ENCODE results near the gene KRT7.
"Not testable (repeated sequence)": the region's sequence is repeated elsewhere in the genome, so short reads cannot be mapped to it uniquely, and the experiment has no call there.

KRT7 gene

GRCh38 chr12:52249511-52250047 lies 16.5 kb downstream of the KRT7 start:
- DNase-seq (ENCODE audit: insufficient read length) (no peak), FAIRE-seq (no peak)
- TF ChIP-seq POLR2A (IDR thresholded peaks at IDR 0.05; ENCODE audit: low read depth, low read length) (no peak), POLR2AphosphoS5 (IDR thresholded peaks at IDR 0.05; ENCODE audit: low read depth, low read length) (no peak), TAF1 (IDR thresholded peaks at IDR 0.05; ENCODE audit: borderline replicate concordance, low read depth, low read length) (no peak)

DNA sequence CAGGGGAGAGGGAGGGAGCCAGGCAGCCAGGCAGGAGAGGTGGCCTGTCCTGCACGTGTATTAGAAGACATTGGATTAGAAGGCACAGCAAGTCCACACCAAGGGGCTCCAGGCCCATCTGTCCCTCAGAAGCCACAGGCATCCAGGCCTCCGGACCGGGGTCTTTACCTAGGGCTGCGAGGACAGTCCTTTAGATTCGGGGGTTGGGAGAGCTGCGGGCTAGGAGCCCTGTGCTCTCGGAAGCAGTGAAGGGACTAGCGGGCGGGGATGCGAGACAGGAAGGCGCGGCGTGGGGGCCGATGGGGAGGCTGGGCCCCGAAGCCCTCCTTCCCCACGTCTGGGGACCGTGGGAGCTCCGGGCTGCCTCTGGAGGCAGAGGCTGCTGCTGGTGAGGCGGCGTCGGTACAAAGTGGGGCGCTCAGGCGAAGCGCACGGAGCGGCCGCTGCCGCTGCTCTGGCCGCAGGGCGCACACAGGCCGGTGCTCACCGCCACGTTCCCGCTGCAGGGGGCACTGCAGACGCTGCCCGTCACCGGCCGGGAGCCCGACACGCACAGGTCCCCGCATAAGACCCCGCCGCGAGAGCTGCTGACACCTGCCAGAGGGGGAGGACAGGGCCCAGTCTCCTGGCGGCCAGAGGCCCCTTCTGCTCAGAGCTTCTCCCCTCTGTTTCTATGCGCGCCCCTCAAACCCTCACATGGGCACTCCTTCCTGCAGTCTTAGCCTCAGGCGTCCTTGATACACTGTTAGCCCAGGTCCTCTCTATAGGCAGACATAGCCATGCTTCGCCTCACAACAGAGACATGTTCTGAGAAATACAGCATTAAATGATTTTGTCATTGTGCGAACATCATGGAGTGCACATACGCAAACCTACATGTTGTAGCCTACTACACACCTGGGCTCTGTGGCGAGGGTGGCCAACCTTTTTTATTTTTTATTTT lies 17.3 kb downstream of the KRT7 start:
- FAIRE-seq (no peak), DNase-seq (ENCODE audit: insufficient read length) (no peak)
- no peak for TF ChIP-seq POLR2A (IDR thresholded peaks at IDR 0.05; ENCODE audit: low read depth, low read length)
- no peak for TF ChIP-seq TAF1 (IDR thresholded peaks at IDR 0.05; ENCODE audit: borderline replicate concordance, low read depth, low read length)
- TF ChIP-seq POLR2AphosphoS5 (IDR thresholded peaks at IDR 0.05; ENCODE audit: low read depth, low read length), result no peak

- FAIRE-seq (peak; percentile 44), DNase-seq (ENCODE audit: insufficient read length) (no peak)
- no peak for TF ChIP-seq TAF1 (IDR thresholded peaks at IDR 0.05; ENCODE audit: borderline replicate concordance, low read depth, low read length)
- no peak for TF ChIP-seq POLR2A (IDR thresholded peaks at IDR 0.05; ENCODE audit: low read depth, low read length)
- TF ChIP-seq POLR2AphosphoS5 (IDR thresholded peaks at IDR 0.05; ENCODE audit: low read depth, low read length), result no peak
These were observed 18.5 kb downstream of the KRT7 start for GRCh38 chr12:52251367-52252051.

DNA sequence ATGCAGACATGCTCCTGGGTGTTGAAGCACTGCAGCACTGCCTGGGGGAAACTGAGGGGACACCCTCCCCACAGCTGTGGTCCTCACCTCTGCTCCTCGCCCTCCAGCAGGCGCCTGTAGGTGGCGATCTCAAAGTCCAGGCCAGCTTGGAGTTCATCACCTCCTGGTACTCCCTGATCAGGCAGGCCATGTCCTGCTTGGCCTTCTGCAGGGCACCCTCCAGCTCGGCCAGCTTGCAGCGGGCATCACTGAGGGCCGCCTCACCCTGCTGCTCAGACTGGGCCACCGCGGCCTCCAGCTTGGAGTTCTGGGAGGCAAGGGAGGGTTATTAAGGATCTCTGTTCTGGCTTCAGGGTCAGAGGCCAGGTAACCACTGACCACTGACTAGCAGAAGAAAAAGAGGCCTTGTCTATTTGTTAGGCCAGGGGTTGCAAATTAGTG lies 19.2 kb downstream of the KRT7 start:
- FAIRE-seq; DNase-seq (ENCODE audit: insufficient read length): not testable (repeated sequence)

DNA sequence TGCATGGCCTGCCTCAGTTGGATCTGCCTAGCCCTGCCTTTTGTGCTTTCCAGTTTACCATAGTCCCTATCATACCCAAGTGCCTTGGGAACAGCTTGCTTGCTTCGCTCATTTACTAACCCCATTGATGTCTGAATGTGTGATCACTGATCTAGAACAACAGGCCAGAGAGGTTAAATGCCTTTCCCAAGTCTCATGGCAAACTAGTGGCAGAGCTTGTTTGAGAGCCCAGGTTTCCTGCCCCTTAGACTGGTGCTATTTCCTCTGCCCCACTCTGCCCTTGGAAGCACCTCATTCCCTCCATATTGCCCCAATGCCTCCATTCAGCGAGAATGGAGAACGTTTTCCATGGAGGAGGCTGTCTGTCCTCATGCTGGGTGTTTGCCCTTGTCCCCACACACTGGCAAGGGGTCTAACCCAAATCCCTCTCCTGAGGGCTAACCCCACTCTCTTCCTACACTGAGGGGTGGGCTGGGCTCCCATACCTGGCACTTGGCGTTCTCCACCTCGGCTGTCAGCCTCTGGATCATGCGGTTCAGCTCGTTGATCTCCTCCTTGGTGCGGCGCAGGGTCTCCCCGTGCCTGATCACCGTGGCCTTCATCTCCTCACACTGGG lies 19.8 kb downstream of the KRT7 start:
- FAIRE-seq, result no peak
- DNase-seq (ENCODE audit: insufficient read length), result no peak
- TF ChIP-seq TAF1 (IDR thresholded peaks at IDR 0.05; ENCODE audit: borderline replicate concordance, low read depth, low read length) (no peak), POLR2A (IDR thresholded peaks at IDR 0.05; ENCODE audit: low read depth, low read length) (no peak), POLR2AphosphoS5 (IDR thresholded peaks at IDR 0.05; ENCODE audit: low read depth, low read length) (no peak)

- TF ChIP-seq POLR2AphosphoS5 (IDR thresholded peaks at IDR 0.05; ENCODE audit: low read depth, low read length) (no peak), TAF1 (IDR thresholded peaks at IDR 0.05; ENCODE audit: borderline replicate concordance, low read depth, low read length) (no peak), POLR2A (IDR thresholded peaks at IDR 0.05; ENCODE audit: low read depth, low read length) (no peak)
- DNase-seq (ENCODE audit: insufficient read length) (no peak), FAIRE-seq (no peak)
These were observed 20.5 kb downstream of the KRT7 start for GRCh38 chr12:52253391-52254179.

DNA sequence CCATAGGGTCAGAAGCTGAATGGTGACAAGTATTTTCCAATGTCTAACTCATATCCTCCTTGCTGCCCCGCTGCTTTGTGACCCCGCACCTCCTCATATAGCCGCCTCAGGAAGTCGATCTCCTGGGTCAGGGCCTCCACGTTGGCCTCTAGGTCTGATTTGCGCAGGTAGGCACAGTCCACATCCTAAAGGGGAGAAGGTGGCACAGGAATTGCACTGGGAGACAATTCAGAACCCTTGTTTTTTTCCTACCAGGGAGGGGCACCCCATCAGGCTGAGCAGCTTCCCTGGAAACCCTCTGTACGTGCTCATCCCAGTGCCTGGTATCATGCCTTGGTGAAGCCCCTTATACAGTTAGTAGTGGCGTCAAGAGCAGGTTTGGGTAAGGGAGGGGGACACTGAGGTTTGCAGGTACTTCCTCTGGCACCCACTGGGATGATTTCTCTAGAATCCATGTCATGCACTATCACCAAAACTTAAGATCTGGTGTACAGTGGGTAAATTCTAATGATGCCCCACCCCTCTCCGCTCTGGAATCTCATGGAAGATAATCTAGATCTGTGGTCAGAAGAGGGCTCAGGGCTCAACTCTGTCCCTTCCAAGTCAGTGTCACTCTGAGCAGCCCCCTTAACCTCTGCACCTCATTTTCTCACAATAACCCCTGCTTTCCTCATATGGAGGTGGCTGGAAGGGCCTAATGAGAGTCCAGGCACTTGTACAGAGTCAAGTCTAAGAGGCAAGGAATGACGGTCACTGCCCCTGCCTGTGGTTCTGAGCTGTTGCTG lies 21.3 kb downstream of the KRT7 start:
- no peak for DNase-seq (ENCODE audit: insufficient read length)
- no peak for TF ChIP-seq POLR2A (IDR thresholded peaks at IDR 0.05; ENCODE audit: low read depth, low read length)
- TF ChIP-seq POLR2AphosphoS5 (IDR thresholded peaks at IDR 0.05; ENCODE audit: low read depth, low read length), result no peak
- TF ChIP-seq TAF1 (IDR thresholded peaks at IDR 0.05; ENCODE audit: borderline replicate concordance, low read depth, low read length), result no peak
- FAIRE-seq, result no peak

DNA sequence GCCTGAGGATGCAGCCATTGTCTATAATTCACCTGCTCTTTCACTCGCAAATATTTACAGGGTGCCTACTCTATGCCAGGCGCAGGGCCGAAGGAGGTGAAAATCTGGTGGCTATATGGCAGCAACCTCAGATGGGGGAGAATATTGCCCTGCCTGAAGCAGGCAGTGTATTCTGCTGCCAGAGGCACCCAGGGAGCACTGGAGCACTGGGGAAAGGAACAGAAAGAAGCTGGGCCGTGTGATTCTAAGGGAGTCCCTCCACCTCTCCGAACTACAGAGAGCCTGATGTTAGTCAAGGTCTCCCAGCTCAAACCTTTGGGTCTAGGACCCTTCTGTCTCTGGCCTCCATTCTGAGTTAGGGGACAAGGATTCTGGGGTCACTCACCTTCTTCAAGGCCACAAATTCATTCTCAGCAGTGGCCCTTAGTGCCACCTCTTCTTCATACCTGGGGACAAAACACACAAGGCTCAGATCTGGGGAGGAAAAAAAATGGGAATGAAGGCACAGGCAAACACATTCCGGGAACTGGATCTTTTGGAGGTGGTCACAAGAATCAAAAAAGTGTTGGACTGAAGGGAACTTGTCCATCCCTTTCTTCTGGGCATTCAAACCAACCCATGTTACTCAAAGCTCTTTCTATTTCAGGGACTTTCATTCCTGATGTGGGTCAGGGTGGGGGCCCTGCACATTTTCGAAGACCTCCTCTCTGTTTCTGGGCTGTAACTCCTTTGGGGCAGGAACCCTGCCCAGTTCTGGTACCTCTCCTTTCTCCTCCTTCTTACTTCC lies 22.1 kb downstream of the KRT7 start:
- DNase-seq (ENCODE audit: insufficient read length) (no peak), FAIRE-seq (no peak)
- TF ChIP-seq POLR2A (IDR thresholded peaks at IDR 0.05; ENCODE audit: low read depth, low read length) (no peak), POLR2AphosphoS5 (IDR thresholded peaks at IDR 0.05; ENCODE audit: low read depth, low read length) (no peak), TAF1 (IDR thresholded peaks at IDR 0.05; ENCODE audit: borderline replicate concordance, low read depth, low read length) (no peak)

GRCh38 chr12:52255926-52256583 lies 23.0 kb downstream of the KRT7 start:
- FAIRE-seq (no peak), DNase-seq (ENCODE audit: insufficient read length) (no peak)
- TF ChIP-seq TAF1 (IDR thresholded peaks at IDR 0.05; ENCODE audit: borderline replicate concordance, low read depth, low read length) (no peak), POLR2AphosphoS5 (IDR thresholded peaks at IDR 0.05; ENCODE audit: low read depth, low read length) (no peak), POLR2A (IDR thresholded peaks at IDR 0.05; ENCODE audit: low read depth, low read length) (no peak)

Measured in GM12892 (cell line).